ENCODE data around the gene SCT. TPM values are rescaled to one million over a fixed set of nuclear protein-coding genes. Genes with fewer than 3 reads are reported as not detected.
A peak's percentile ranks its signal among the peaks of the same experiment; 100 is the strongest.

The SCT gene
- total and polyA plus RNA-seq, 11 donors, result 0.81 TPM; not detected in 10

DNA sequence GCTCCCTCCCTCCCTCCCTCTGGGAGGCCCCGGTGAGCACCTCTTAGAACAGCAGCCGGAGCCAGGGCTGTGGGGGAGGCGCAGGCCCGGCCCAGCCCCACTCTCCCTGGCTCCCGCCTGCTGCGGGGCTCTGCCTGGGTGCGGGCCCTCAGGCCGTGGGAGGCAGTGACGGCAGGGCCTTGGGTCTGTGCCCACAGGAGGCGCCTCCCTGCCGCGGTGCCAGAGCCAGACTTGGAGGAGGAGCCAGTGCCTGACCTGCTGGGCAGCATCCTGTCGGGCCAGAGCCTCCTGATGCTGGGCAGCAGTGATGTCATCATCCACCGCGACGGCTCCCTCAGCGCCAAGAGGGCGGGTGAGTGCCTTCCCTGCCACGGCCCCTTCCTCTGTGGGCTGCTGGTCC, 20.7 kb downstream of the SCT start:
- Histone ChIP-seq H3K36me3 (peaks cover 4 to 99% (median 98%) of the 10 kb centered on the region in 9 donors), H3K9me3 (no peaks in the 10 kb centered on the region), H3K27ac (peak overlapping the region in 9 of 12 donors; percentile 39 to 65 (median 52)), H3K4me1 (peaks cover 0 to 21% (median 4%) of the 10 kb centered on the region in 12 donors), H3K4me3 (no peak overlapping the region), H3K27me3 (no peaks in the 10 kb centered on the region)
- intact Hi-C loops (cut with DNase I), result no loop called here
- ATAC-seq, result peak; percentile 90 to 95 (median 92)
- DNase-seq, result peak; percentile 71 to 89 (median 81)
- TF ChIP-seq, protein P1, sequence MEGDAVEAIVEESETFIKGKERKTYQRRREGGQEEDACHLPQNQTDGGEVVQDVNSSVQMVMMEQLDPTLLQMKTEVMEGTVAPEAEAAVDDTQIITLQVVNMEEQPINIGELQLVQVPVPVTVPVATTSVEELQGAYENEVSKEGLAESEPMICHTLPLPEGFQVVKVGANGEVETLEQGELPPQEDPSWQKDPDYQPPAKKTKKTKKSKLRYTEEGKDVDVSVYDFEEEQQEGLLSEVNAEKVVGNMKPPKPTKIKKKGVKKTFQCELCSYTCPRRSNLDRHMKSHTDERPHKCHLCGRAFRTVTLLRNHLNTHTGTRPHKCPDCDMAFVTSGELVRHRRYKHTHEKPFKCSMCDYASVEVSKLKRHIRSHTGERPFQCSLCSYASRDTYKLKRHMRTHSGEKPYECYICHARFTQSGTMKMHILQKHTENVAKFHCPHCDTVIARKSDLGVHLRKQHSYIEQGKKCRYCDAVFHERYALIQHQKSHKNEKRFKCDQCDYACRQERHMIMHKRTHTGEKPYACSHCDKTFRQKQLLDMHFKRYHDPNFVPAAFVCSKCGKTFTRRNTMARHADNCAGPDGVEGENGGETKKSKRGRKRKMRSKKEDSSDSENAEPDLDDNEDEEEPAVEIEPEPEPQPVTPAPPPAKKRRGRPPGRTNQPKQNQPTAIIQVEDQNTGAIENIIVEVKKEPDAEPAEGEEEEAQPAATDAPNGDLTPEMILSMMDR (IDR thresholded peaks at IDR 0.05), result no peak
- TF ChIP-seq POLR2A (IDR thresholded peaks at IDR 0.05), result no peak
- WGBS, 4 donors, result 51 to 64% (median 53%) methylated on average over 7 to 19 of the region's 19 CpGs

DNA sequence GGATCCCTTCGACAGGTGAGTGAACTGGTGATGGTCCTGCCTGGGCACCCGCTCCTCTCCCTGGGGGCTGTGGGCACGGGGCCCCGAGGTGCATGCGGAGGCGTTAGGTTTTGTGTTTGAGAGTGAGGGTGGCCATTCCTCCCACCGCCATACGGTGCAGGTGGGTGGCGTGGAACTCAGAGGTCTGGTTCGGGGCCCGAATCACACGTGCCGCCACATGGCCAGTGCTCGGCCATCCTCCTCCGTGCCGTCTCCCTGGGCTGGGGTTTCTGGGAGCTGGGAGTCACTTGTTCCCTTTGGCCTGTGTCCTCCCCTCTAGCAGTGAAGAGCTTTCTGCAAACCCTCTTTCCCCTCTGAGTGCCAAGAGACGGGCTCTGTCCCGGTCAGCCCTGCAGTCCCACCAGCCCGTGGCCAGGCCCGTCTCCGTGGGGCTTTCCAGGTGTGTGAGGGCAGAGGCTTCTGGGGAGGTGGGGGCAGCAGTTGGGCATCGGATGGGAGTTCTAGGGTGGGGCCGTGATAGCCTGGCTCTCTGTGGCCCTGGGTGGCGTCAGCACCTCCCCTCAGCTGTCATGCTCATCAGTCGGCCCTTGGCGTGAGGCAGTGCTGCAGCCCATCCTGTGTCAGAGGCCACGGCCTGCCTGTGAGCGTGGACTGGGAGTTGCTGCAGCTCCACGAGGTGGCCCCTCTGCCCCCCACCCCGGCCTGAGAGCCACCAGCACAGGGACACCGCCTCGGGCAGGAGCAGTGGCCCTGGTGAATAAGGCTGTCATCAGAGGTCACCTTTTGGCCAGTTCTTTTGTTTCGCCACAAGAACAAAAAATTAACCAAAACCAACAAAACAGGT, 21.5 kb downstream of the SCT start:
- Histone ChIP-seq H3K4me3 (no peak overlapping the region), H3K36me3 (peaks cover 3 to 99% (median 98%) of the 10 kb centered on the region in 9 donors), H3K27ac (peak overlapping the region in 9 of 12 donors; percentile 39 to 65 (median 52)), H3K9me3 (no peaks in the 10 kb centered on the region), H3K4me1 (peaks cover 0 to 21% (median 4%) of the 10 kb centered on the region in 12 donors), H3K27me3 (no peaks in the 10 kb centered on the region)
- no peak for DNase-seq
- 86 to 94% (median 92%) methylated on average over 26 to 33 of the region's 33 CpGs for WGBS, 4 donors
- ATAC-seq, result peak in 1 of 4 donors; percentile 2
- intact Hi-C loops (cut with DNase I), result no loop called here
- TF ChIP-seq, protein P1 (IDR thresholded peaks at IDR 0.05), result no peak
- TF ChIP-seq POLR2A (IDR thresholded peaks at IDR 0.05), result no peak

DNA sequence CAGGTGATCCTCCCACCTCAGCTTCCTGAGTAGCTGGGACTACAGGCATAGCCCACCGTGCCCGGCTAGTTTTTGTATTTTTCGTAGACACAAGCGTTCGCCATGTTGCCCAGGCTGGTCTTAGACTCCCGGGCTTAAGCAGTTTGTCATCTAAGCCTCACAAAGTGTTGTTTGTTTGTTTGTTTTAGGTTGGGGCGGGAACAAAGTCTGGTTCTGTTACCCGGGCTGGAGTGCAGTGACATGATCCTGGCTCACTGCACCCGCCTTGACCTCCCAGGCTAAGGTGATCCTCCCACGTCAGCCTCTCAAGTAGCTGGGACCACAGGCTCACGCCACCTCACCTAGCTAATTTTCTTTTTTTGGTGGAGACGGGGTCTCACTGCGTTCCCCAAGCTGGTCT, 23.8 kb downstream of the SCT start:
- no peaks in the 10 kb centered on the region for H3K9me3 ChIP-seq
- DNase-seq (no peak), ATAC-seq (no peak)
- no peak overlapping the region for H3K4me3 ChIP-seq
- 89 to 93% (median 91%) methylated on average over 13 of the region's 13 CpGs for WGBS, 4 donors
- H3K4me1 ChIP-seq, result peaks cover 0 to 12% (median 2%) of the 10 kb centered on the region in 12 donors
- peaks cover 3 to 100% (median 99%) of the 10 kb centered on the region in 9 donors for H3K36me3 ChIP-seq
- no peak overlapping the region for H3K27ac ChIP-seq
- no peaks in the 10 kb centered on the region for H3K27me3 ChIP-seq
- intact Hi-C loops (cut with DNase I), result no loop called here
- TF ChIP-seq, protein P1 (IDR thresholded peaks at IDR 0.05), result no peak
- TF ChIP-seq POLR2A (IDR thresholded peaks at IDR 0.05), result no peak

DNA sequence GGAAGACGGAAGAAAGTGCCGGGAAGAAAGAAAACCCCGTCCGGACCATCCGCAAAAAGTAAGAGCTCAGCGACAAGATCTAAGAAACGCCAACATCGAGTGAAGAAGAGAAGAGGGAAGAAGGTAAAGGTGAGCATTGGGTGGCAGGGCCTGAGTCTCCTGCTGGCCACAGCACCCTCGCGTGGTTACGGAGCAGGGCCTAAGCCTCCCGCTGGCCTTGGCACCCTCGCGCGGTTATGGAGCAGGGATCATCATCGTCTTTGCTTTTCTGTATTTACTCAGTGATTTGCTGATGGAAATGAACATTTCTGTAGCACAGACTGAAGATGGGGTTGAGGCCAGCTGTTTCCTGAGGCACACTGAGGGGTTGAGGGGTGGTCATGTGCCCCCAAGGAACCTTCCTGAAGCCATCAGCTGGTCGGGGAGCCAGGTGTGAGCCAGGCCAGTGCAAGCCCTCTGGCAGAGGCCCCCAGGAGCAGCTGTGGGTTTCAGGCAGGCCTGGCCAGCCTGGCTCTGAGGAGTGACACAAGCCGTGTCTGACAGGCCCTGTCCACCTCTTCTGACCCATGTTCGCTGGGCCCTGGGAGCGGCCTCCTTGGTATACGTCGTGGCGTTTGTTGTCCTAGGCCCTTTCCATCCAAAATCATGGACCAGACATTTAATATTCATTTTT, 25.3 kb downstream of the SCT start:
- Histone ChIP-seq H3K9me3 (no peaks in the 10 kb centered on the region), H3K36me3 (peaks cover 3 to 100% (median 99%) of the 10 kb centered on the region in 9 donors), H3K4me1 (peaks cover 0 to 10% (median 0%) of the 10 kb centered on the region in 12 donors), H3K27ac (no peak overlapping the region), H3K27me3 (no peaks in the 10 kb centered on the region), H3K4me3 (no peak overlapping the region)
- intact Hi-C loops (cut with DNase I), result no loop called here
- TF ChIP-seq, protein P1 (IDR thresholded peaks at IDR 0.05), result no peak
- TF ChIP-seq POLR2A (IDR thresholded peaks at IDR 0.05), result no peak
- DNase-seq (no peak), ATAC-seq (no peak)
- 95% methylated on average over 22 to 23 of the region's 23 CpGs for WGBS, 4 donors
